Left kidney (tissue), 2 donors: Measurements from ENCODE around the gene PLA2G4E. TPM values are rescaled to one million over a fixed set of nuclear protein-coding genes. Genes with fewer than 3 reads are reported as not detected.
A peak's percentile ranks its signal among the peaks of the same experiment; 100 is the strongest.

Experiments used
- DNase-seq: peaks from one replicate; pipeline ENCODE4 v3.0.0-alpha.2; 2013
- polyA plus RNA-seq: library from polyadenylated mRNA; unstranded; fragments of 120-200 nt; gene quantifications from one replicate; pipeline ENCODE4 v1.2.1, GENCODE V29; 2013; ENCODE audit not compliant: insufficient read length

The PLA2G4E gene
- polyA plus RNA-seq, 1 donor: not detected

- DNase-seq: no peak
These were observed 28.0 kb downstream of the PLA2G4E start for GRCh38 chr15:41992803-41993190.

DNA sequence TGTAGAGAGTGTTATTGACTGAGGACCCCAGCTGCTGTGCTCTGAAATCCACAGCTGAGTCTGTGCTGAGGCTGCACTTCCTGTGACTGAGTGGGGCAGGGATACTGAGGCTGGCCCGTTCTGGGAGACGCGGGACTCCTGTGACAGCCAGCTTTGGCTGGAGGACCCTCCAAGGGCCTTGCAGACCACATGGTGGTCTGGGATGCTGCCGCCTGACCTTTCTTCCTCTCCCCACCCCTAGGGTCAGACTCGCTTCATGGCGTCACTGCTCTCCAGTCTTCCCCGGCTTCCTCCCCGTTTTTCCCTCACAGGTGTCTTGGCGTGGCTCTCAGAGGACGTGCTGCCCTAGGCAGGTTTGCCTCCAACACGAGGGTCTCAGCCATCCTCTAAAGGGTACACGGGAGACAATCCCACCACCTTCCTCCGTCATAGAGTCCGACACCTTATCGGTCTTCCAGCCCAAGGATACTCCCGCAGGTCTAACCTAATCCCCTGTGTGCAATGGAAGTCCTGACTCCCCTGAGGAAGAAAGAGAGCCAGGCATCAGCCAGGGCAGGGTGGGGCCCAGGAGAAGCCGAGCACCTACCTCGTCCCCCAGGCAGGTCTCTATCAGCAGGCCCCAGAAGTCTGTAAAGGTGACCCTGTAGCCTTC lies 28.6 kb downstream of the PLA2G4E start:
- DNase-seq: no peak

DNA sequence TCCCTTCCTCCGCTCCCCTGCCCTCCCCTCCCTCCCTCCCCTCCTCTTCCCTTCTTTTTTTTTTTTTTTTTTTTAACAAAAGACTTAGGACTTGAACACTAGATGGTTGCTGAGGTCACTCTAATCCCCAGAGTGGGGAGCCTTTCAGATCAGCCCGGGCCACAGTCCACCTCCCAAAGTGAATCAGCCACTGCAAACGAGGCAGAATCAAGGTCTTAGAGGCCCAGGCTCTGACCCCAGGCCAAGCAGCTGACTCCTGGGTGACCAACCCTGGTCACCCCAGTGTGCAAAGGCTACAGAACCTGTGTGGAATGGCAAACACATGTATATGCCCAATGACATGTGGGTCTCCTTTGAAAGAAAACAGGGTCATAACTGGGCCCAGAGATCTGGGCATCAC lies 30.2 kb downstream of the PLA2G4E start:
- no peak for DNase-seq

DNA sequence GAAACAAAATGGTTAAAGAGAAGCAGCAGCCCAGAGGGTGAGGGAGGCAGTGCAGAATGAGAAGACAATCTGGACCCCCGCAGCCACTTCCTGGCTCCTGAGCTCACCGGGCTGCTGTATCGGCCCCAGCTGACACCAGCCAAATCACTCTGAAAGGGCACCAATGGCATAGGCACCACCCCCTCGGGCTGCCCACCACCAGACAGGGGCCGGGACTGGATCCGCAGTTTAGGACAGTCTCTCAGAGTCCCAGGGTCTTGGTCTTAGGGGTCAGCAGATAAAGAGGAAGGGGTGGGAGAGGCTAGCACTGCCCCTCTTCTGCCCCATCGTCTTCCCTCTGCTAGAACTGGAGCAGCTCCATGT lies 30.6 kb downstream of the PLA2G4E start:
- no peak for DNase-seq

GRCh38 chr15:41989573-41990242 lies 31.1 kb downstream of the PLA2G4E start:
- peak; percentile 67 for DNase-seq

DNA sequence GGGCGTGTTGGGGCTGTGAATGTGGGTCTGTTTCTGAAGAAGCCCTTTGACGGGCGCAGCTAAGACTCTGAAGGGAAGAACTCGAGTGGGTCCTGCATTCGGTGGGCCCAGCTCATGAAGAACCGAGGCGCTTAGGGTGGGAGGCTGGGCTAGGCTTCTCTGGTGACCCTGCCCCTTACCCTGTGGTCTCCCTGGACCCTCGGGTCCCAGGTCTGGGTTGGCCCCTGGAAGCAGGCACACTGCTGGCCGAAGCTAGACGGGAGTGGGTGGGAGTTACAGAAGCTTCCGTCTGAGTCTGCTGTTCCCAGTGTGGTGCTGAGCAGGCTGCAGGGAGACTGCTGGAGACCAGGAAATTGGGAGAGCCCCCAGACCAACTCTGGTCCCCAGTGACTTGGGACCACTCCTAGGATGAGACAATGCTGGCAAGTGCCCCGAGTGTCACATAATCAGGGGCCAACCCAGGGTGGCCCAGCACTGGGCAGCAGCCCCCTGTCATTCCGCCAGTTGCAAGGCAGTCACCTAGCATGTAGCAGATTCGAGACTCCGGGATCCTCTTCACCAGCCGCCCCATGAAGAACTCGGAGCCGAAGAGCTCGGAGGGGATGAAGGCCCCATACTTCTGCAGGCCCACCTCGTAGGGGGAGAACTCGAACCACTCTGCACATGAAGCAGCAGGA lies 31.8 kb downstream of the PLA2G4E start:
- DNase-seq: no peak

- no peak for DNase-seq
These were observed 32.9 kb downstream of the PLA2G4E start for GRCh38 chr15:41987925-41988275.

DNA sequence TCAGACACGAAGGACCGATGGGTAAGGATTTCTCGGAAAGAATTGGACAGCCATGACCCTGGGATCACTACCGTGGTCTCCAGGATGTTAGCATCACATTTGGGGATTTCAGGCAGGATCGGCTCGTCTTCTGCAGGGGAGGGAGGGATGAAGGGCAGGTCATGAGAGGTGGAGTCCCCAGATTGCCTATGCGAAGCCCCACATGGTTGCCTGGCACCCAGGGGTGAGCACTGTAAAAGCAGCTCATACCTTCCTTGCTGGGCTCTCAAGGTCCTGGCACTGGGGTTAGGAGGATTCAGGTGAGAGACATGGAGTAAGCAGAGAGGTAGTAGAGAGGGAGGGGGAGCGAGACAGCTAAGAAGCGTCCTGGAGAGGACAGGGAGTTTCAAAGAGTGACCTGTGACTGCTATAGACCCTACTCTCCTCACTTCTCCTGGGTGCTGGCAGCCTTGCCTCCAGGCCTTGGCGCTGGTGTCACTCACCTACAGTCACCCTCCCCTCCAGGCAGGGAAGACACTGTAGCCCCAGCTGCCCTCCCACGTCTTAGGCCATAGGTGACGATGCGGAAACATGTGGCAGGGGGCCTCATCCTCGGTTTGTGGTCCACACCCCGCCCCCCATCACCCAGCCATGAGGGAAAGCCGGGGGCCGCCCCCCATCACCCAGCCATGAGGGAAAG lies 33.5 kb downstream of the PLA2G4E start:
- no peak for DNase-seq

DNA sequence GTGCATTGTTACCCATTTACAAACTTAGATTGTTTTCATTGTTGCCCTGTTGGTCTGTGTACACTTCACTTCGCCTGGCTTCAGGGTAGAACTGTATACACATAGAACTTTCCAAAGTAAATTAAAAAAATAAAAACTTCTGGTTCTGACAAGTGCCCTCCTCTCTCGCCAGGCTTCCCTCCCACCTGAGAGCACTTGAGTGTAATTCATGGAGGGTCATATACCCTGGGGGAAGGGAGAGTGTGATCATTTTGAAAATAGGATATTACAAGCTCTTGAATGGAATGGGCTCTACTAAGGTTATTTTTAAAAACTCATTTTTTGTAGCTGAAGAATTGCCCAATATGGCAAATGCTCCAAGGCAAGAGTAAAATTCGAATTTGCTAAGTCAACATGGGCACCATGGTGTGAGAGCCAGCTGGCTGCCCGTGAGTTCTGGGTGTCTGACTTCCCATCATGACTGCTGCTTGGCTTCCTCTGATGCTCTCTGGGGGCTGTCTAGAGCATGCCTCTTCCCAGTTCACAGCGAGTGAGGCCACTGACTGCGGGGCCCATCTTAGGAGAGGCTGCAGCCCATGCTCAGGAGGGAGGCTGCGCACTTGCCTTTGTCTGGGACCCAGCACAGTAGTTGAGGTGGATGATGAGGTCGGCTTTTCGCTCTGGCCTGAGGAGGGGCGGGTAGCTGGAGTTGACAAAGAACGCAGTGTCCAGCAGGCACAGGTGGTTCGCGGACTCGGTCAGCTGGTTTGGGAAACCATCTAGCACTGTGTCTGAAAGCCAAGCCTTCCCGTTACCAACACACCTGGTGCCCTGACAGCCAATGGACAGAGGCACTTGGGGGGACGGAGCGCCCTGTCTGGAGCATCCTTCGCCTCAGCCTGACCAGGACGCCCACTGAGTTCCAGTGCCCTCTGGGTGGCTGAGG lies 35.3 kb downstream of the PLA2G4E start:
- no peak for DNase-seq

DNA sequence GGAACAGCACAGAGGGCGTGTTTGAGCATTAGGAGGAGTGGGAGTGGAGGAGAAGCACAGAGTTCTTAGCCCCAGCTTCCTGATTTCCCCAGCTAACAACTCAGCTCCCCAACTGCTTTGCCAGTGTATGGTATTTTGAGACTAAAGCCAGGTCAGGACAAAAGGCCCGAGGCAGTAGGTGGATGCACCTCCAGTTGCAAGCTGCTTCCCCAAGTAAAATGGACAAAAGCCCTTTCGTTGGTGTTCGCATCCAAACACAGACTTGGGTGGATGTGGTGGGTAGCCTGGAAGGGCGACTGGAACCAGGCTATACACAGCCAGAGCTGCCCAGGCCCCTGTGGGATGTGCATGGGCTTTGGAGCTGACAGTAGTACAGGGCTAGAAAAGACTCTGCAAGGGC lies 36.2 kb downstream of the PLA2G4E start:
- no peak for DNase-seq

DNA sequence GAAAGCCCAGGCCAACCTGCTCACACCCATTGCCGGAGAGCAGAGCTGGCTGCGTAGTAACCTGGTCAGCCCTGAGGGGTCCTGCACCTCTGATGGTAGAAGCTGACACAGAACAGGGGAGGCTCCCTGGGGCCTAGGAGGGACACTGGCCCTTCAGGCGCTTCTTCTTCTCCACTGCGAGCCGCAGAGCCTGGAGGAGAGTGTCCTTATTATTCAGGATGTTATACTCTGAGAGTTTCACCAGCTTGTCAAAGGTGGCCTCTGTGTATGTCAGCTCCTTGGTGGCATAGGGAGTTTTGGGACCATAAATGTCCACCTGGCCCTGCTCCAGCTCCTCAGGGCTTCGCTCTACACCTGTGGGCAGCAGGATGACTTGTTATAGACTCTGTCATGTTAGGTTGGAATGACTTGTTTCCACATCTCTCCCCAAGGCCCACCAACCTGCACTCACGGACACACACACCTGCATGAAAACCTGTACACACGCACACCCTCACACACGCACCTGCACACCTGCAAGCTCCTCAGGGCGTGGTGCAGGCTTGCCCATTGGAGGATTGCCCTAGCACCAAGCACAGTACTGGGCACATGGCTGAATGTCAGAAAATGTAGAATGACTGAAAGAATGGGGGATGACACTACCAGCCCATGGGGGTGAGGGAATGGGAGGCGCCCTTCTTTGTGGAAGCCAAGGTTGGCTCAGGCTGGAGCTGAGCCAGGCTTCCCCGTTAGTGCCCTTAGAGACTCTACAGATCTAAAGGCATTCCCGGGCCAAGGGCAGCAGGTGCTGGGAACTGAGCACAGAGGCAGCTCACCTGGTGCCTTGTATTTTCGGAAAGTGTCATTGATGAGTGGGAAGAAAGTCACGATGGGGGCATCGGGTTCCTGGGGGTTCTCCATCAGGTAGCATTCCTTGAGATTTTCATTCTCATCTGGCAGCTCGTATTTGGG lies 36.9 kb downstream of the PLA2G4E start:
- no peak for DNase-seq

DNA sequence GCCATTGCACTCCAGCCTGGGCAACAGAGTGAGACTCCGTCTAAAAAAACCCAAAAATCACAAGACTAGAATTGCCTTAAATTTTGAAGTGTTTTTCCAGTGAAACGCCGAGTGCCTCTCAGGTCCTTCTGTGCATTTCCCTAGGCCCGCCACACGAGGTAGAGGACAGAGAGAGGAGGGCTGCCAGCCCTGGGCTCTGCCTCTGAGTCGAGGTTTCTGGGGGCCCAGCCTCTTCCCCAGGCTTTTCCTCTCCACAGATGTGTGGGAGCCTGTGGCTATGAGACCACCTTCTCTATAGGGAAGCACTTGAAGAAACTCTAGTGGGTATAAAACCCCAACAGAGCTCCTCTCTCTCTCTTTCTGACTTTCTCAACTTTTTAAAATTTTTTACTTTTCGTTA lies 37.6 kb downstream of the PLA2G4E start:
- no peak for DNase-seq

DNA sequence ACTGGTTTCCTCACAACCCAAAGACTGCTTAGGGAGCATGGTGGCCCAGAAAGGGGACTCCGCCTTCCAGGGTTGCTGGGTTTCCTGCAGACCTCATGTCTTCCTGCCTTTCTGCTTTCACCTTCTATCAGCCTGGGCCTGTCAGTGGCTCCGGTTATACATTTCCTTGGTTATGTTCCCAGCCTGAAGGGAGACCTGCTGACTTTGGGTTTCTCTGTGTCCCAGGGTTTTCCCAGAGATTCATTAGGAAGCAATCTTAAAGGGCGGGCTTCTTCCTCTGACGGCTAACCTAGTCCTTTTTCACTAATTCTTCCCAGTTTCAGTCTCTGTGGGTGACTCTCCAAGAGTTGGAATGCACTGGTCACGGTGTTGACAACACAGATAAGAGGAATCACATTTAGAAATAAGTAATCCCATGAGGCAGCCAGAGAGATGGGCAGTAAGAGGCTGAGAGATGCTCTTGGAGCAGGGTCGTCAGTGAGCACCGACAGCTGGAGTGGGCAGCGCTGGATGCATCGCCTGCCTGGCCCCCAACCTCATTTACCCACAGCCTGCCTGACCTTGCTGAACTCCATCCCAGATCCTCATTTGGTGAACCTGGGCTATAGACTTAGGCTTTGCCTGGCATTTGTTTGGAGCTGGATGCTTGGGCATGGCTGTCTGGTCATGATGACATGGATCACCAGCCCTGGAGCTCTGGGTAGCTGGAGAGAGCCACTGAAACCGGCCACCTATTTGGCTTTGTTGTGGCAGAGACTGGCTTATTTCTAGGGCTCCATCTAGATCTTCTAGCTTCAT lies 38.5 kb downstream of the PLA2G4E start:
- DNase-seq: no peak

GRCh38 chr15:41981371-41982132 lies 39.3 kb downstream of the PLA2G4E start:
- DNase-seq: no peak

DNA sequence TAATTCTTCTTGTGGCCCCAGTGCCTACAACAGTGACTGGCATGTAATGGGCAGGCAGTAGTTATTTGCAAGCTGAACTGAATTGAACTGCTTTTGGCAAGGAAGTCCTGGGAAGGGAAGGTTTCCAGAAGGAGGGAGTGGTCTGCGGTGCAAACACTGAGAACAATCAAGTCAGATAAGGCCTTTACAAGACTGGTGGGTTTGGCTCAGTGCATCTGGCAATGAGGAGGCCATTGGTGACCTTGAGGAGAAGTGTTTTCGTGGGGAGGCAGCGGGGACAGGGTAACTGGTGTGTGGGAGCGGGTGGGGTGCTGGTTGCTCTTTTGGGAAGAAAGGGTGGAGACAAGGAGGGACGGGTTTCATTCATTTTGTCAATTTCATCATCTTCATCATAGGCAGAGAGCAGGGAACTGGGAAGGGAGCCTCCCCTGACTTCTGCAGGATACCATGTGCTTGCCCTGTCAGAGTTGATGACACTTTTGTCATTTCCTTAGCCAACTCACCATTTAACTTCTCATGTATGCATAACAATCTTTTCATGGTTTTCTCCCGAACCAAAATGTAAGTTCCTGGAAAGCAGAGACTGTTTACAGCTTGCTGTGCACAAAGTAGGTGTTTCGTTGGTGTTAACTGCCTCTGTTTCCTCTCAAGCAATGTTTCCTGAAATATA lies 40.1 kb downstream of the PLA2G4E start:
- DNase-seq: no peak

GRCh38 chr15:41979493-41980266 lies 41.2 kb downstream of the PLA2G4E start:
- DNase-seq: no peak

DNA sequence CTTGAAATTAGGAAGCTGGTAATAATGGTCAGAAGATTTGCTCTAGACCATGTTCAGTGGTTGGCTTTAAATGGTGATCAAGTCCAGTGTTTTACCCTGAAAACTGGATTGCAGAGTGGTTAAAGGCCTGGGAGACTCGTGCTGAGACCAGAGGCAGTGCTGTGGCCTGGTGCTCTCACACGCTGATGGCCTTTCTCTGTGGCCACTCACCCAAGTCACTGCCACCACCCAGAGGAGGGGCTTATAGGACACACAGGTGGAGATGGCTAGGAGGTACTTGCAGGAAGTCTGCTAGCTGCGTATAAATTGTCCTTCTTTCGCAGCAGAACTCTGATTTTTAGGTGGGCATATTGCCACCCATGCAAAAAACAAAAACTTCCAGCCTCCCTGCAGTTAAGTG lies 42.3 kb downstream of the PLA2G4E start:
- DNase-seq: no peak
